Measurements from ENCODE around the gene UNC45B.

- TF ChIP-seq JUND (IDR thresholded peaks at IDR 0.05) (no peak), YY1 (IDR thresholded peaks at IDR 0.05; ENCODE audit: low read depth) (no peak), CTCF (IDR thresholded peaks at IDR 0.05) (no peak), POLR2AphosphoS5 (IDR thresholded peaks at IDR 0.05; ENCODE audit: low read depth, low read length) (no peak), PBX3 (IDR thresholded peaks at IDR 0.05) (no peak), FOSL2 (IDR thresholded peaks at IDR 0.05; ENCODE audit: borderline replicate concordance, low read depth) (no peak), SIN3A (IDR thresholded peaks at IDR 0.05; ENCODE audit: borderline replicate concordance, low read depth, low read length) (no peak), USF2 (IDR thresholded peaks at IDR 0.05; ENCODE audit: borderline replicate concordance, low read depth, low read length) (no peak), NRF1 (IDR thresholded peaks at IDR 0.05; ENCODE audit: low read depth, low read length) (no peak), TAF1 (IDR thresholded peaks at IDR 0.05; ENCODE audit: borderline replicate concordance, low read depth, low read length) (no peak)
Observed at GRCh38 chr17:35101725-35102124, 45.9 kb upstream of the UNC45B start.
